SU-DHL-6 (cell line): ENCODE data around the gene PSPH.

ENCODE experiments used
- EZH2phosphoT487 ChIP-seq: fragments of 200-600 bp; sonication (generic), shearing (Covaris generic); conservative IDR thresholded peaks from 2 replicates; pipeline ENCODE4 v1.6.1; 2018; ENCODE audit warnings: mild to moderate bottlenecking, antibody characterized with exemption, low read length, moderate library complexity, mixed read lengths
- TF ChIP-seq, protein P1 (sequence below): fragments of 200-600 bp; sonication (generic); IDR thresholded peaks from one replicate; pipeline ENCODE4 v1.5.1; 2017; ENCODE audit warnings: antibody characterized with exemption, mild to moderate bottlenecking, low read length, moderate library complexity; ENCODE audit not compliant: insufficient read depth, poor library complexity, severe bottlenecking

DNA sequence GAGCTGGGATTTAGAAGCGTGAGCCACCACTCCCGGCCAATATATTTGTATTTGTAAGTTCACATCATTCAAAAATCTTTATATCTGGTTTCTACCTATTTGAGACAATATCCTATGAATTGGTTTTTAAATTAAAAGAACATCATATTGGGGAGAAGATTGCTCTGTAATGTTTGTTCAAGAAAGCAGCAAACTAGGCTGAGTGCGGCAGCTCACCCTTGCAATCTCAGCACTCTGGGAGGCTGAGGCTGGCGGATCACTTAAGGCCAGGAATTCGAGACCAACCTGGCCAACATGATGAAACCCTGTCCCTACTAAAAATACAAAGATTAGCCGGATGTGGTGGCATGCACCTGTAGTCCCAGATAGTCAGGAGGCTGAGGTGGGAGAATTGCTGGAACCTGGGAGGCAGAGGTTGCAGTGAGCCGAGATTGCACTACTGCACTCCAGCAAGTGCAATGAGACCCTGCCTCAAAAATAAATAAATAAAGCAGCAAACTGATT lies 77.4 kb downstream of the PSPH start:
- TF ChIP-seq, protein P1, sequence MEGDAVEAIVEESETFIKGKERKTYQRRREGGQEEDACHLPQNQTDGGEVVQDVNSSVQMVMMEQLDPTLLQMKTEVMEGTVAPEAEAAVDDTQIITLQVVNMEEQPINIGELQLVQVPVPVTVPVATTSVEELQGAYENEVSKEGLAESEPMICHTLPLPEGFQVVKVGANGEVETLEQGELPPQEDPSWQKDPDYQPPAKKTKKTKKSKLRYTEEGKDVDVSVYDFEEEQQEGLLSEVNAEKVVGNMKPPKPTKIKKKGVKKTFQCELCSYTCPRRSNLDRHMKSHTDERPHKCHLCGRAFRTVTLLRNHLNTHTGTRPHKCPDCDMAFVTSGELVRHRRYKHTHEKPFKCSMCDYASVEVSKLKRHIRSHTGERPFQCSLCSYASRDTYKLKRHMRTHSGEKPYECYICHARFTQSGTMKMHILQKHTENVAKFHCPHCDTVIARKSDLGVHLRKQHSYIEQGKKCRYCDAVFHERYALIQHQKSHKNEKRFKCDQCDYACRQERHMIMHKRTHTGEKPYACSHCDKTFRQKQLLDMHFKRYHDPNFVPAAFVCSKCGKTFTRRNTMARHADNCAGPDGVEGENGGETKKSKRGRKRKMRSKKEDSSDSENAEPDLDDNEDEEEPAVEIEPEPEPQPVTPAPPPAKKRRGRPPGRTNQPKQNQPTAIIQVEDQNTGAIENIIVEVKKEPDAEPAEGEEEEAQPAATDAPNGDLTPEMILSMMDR: no peak
- no peak for TF ChIP-seq EZH2phosphoT487
